GM12878 (cell line): ENCODE results near the gene SC5D.

Experiments
- BCL3 ChIP-seq: IDR thresholded peaks from 2 replicates; pipeline ENCODE4 v1.6.1; 2011; ENCODE audit warnings: borderline replicate concordance, low read depth, mild to moderate bottlenecking, moderate library complexity, low read length; ENCODE audit not compliant: insufficient read depth, poor library complexity, severe bottlenecking
- BHLHE40 ChIP-seq, 2 experiments: fragments of 450-650 bp in 1 of 2; IDR thresholded peaks; 2 replicates each; pipeline ENCODE4 v1.6.1; 2011 to 2017; ENCODE audit warnings: low read depth in 2 of 2, borderline replicate concordance in 1 of 2, improper control_type of control experiment in 1 of 2, low read length in 1 of 2, mild to moderate bottlenecking in 1 of 2
- CREM ChIP-seq: IDR thresholded peaks from 2 replicates; pipeline ENCODE4 v1.6.1; 2014; ENCODE audit warnings: antibody characterized with exemption, low read depth
- ESRRA ChIP-seq: IDR thresholded peaks from 2 replicates; pipeline ENCODE4 v1.6.1; 2012; ENCODE audit warnings: mild to moderate bottlenecking, low read length, improper control_type of control experiment
- MAX ChIP-seq: IDR thresholded peaks from 2 replicates; pipeline ENCODE4 v1.6.1; 2012; ENCODE audit warnings: low read depth, low read length, improper control_type of control experiment
- POLR2A ChIP-seq: IDR thresholded peaks from 2 replicates; pipeline ENCODE4 v1.6.1; 2011; ENCODE audit warnings: low read depth, mild to moderate bottlenecking, low read length
- POLR2AphosphoS5 ChIP-seq: IDR thresholded peaks from 2 replicates; pipeline ENCODE4 v1.6.1; 2011; ENCODE audit warnings: mild to moderate bottlenecking, low read length, inconsistent platforms
- RAD21 ChIP-seq: IDR thresholded peaks from 2 replicates; pipeline ENCODE4 v1.6.1; 2011; ENCODE audit warnings: mild to moderate bottlenecking, low read depth, low read length, moderate library complexity; ENCODE audit not compliant: insufficient read depth
- RFX5 ChIP-seq: IDR thresholded peaks from 2 replicates; pipeline ENCODE4 v1.6.1; 2011; ENCODE audit warnings: low read depth, low read length, improper control_type of control experiment
- SMARCA5 ChIP-seq: fragments of 450-650 bp; IDR thresholded peaks from 2 replicates; pipeline ENCODE4 v1.6.1; 2017; ENCODE audit warnings: mild to moderate bottlenecking
- TCF12 ChIP-seq: IDR thresholded peaks from 2 replicates; pipeline ENCODE4 v1.6.1; 2011; ENCODE audit warnings: low read depth, mild to moderate bottlenecking, low read length
- ZNF274 ChIP-seq: IDR thresholded peaks from one replicate; pipeline ENCODE4 v1.8.0; 2011; ENCODE audit not compliant: insufficient read length, insufficient read depth
- TF ChIP-seq, protein P1 (sequence below), 3 experiments: IDR thresholded peaks in 2 of 3; conservative IDR thresholded peaks in 1 of 3; 2 replicates each; pipeline ENCODE4 v1.5.1; 2011; ENCODE audit warnings: low read depth in 3 of 3, low read length in 3 of 3, mild to moderate bottlenecking in 3 of 3, control low read depth in 2 of 3, moderate library complexity in 2 of 3, inconsistent platforms in 1 of 3, mixed read lengths in 1 of 3; ENCODE audit not compliant: control insufficient read depth in 2 of 3, insufficient read depth in 1 of 3; ENCODE audit errors: extremely low read depth in 1 of 3

GRCh38 chr11:121257289-121257688 is 35.3 kb upstream of the SC5D start:
- TF ChIP-seq RFX5: no peak
- TF ChIP-seq, protein P1, sequence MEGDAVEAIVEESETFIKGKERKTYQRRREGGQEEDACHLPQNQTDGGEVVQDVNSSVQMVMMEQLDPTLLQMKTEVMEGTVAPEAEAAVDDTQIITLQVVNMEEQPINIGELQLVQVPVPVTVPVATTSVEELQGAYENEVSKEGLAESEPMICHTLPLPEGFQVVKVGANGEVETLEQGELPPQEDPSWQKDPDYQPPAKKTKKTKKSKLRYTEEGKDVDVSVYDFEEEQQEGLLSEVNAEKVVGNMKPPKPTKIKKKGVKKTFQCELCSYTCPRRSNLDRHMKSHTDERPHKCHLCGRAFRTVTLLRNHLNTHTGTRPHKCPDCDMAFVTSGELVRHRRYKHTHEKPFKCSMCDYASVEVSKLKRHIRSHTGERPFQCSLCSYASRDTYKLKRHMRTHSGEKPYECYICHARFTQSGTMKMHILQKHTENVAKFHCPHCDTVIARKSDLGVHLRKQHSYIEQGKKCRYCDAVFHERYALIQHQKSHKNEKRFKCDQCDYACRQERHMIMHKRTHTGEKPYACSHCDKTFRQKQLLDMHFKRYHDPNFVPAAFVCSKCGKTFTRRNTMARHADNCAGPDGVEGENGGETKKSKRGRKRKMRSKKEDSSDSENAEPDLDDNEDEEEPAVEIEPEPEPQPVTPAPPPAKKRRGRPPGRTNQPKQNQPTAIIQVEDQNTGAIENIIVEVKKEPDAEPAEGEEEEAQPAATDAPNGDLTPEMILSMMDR (IDR thresholded peaks at IDR 0.05 in 2 of 3, conservative IDR thresholded peaks at IDR 0.05 in 1 of 3; ENCODE audit: control insufficient read depth in 2 of 3, extremely low read depth in 1 of 3, insufficient read depth in 1 of 3, low read depth in 3 of 3, low read length in 3 of 3): no peak
- TF ChIP-seq TCF12: no peak
- TF ChIP-seq SMARCA5: no peak
- no peak for TF ChIP-seq RAD21
- no peak for TF ChIP-seq MAX
- no peak for TF ChIP-seq ZNF274
- no peak for TF ChIP-seq ESRRA
- no peak for TF ChIP-seq BCL3
- TF ChIP-seq BHLHE40 (IDR thresholded peaks at IDR 0.05; ENCODE audit: borderline replicate concordance in 1 of 2, low read depth in 2 of 2, low read length in 1 of 2): no peak
- TF ChIP-seq POLR2AphosphoS5: no peak
- TF ChIP-seq POLR2A: no peak
- TF ChIP-seq CREM: no peak
